Activated B cell treated with CpG ODN at 0.5 μM for 24 hours (primary cell): ENCODE data around the gene FNDC3A. TPM values are rescaled to one million over a fixed set of nuclear protein-coding genes. Genes with fewer than 3 reads are reported as not detected.

ENCODE experiments used
- ATAC-seq: fragments of 200-7000 bp; cut with Tn5 transposase; one replicate; pipeline ENCODE4 v1.10.0; 2021; ENCODE audit warnings: low read depth, mild to moderate bottlenecking, moderate library complexity
- CTCF ChIA-PET: fragments of 350-600 bp; sonication (Branson Sonifier 250); formaldehyde crosslinking; loops from one replicate; lab custom pipeline; 2021; ENCODE audit warnings: antibody characterized with exemption; lab: Charles Lee
- POLR2A ChIA-PET: fragments of 350-600 bp; sonication (Branson Sonifier 250); formaldehyde crosslinking; loops from one replicate; lab custom pipeline; 2021; ENCODE audit warnings: antibody characterized with exemption; lab: Charles Lee
- DNase-seq: peaks from one replicate; pipeline ENCODE4 v3.0.0; 2022
- H3K27ac Mint-ChIP-seq: one replicate; pipeline ENCODE4 v1.8.0; 2020; ENCODE audit warnings: mixed read lengths
- H3K27me3 Mint-ChIP-seq: one replicate; pipeline ENCODE4 v1.8.0; 2021; ENCODE audit warnings: mixed read lengths
- H3K36me3 Mint-ChIP-seq: one replicate; pipeline ENCODE4 v1.8.0; 2021; ENCODE audit warnings: low read depth, mixed read lengths
- H3K4me1 Mint-ChIP-seq: one replicate; pipeline ENCODE4 v1.8.0; 2021; ENCODE audit warnings: mixed read lengths
- H3K4me3 Mint-ChIP-seq: one replicate; pipeline ENCODE4 v1.8.0; 2020; ENCODE audit warnings: mild to moderate bottlenecking, mixed read lengths
- H3K9me3 Mint-ChIP-seq: one replicate; pipeline ENCODE4 v1.8.0; 2020; ENCODE audit warnings: mixed read lengths
- intact Hi-C: fragments of 100-400 bp; cut with micrococcal nuclease; formaldehyde crosslinking; loops from one replicate; pipeline ENCODE4 v1.15.1; 2024
- total RNA-seq: library from RNA; stranded (reverse); gene quantifications from 2 replicates; pipeline ENCODE4 v1.2.3, GENCODE V29; 2022
- TF ChIP-seq, protein P1 (sequence below): fragments of 200-600 bp; IDR thresholded peaks from one replicate; pipeline ENCODE4 v1.8.0; 2022; ENCODE audit warnings: antibody characterized with exemption, mild to moderate bottlenecking

Gene FNDC3A
- total RNA-seq, 1 donor from 2014 or later = 34.1 TPM

DNA sequence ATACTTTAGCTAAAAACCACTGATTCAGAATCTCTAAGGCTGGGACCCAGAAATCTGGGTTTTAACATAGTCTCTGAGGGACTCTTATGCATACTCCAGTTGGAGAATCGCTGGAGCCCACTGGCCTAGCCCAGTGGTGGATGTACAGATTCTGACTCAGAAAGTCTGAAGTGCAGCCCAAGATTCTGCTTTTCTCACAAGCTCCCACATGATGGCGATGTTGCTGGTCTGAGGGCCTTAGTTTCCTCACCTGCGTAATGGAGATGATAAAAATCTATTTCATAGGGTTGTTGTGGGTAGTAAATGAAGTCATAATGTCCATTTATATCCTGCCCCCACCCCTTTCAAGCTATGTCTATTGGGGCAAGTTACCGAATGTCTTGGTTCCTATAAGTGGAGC is 264.3 kb downstream of the FNDC3A start:
- POLR2A ChIA-PET = no interaction called here
- intact Hi-C loops = loop anchor here (1.0 to 5.0 kb wide), 2 partner anchors 41 to 367 kb away; no protein-coding TSS in a partner anchor
- TF ChIP-seq, protein P1, sequence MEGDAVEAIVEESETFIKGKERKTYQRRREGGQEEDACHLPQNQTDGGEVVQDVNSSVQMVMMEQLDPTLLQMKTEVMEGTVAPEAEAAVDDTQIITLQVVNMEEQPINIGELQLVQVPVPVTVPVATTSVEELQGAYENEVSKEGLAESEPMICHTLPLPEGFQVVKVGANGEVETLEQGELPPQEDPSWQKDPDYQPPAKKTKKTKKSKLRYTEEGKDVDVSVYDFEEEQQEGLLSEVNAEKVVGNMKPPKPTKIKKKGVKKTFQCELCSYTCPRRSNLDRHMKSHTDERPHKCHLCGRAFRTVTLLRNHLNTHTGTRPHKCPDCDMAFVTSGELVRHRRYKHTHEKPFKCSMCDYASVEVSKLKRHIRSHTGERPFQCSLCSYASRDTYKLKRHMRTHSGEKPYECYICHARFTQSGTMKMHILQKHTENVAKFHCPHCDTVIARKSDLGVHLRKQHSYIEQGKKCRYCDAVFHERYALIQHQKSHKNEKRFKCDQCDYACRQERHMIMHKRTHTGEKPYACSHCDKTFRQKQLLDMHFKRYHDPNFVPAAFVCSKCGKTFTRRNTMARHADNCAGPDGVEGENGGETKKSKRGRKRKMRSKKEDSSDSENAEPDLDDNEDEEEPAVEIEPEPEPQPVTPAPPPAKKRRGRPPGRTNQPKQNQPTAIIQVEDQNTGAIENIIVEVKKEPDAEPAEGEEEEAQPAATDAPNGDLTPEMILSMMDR = no peak
- peak; percentile 49 for ATAC-seq
- CTCF ChIA-PET = interaction anchor here (1.0 to 2.5 kb wide), 2 partner anchors 40 to 367 kb away, joined by 3 to 15 read pairs; no protein-coding TSS in a partner anchor
- Mint-ChIP-seq H3K27me3 (peaks cover 6% of the 10 kb centered on the region), H3K4me1 (no peaks in the 10 kb centered on the region), H3K27ac (no peak overlapping the region), H3K9me3 (no peaks in the 10 kb centered on the region), H3K4me3 (no peak overlapping the region), H3K36me3 (no peaks in the 10 kb centered on the region)
- DNase-seq = no peak

DNA sequence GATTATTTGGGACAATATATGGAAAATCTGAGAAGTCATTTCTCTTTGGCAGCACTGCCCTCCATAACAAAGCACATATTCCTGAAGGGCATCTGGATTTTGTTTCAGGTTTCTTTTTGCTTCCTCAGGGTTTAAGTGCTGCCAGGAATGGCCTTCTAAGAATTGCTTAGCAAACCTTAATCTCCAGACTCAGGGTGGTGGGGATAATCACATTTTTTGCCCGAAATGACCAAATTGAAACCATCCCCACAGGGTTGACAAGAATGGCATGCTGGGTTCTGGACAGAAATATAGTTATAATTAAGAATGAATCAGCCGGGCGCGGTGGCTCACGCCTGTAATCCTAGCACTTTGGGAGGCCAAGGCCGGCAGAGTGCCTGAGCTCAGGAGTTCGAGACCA is 265.6 kb downstream of the FNDC3A start:
- ChIA-PET POLR2A (no interaction called here), CTCF (interaction anchor here (2.5 kb wide), 1 partner anchor 38 kb away, joined by 15 read pairs; no protein-coding TSS in a partner anchor)
- DNase-seq (no peak), ATAC-seq (no peak)
- no peaks in the 10 kb centered on the region for H3K36me3 Mint-ChIP-seq
- no peaks in the 10 kb centered on the region for H3K9me3 Mint-ChIP-seq
- no peak overlapping the region for H3K4me3 Mint-ChIP-seq
- H3K4me1 Mint-ChIP-seq = no peaks in the 10 kb centered on the region
- no peak overlapping the region for H3K27ac Mint-ChIP-seq
- TF ChIP-seq, protein P1 = no peak
- intact Hi-C loops = loop anchor here (5.0 kb wide), 1 partner anchor 366 kb away; no protein-coding TSS in a partner anchor
- peaks cover 6% of the 10 kb centered on the region for H3K27me3 Mint-ChIP-seq

DNA sequence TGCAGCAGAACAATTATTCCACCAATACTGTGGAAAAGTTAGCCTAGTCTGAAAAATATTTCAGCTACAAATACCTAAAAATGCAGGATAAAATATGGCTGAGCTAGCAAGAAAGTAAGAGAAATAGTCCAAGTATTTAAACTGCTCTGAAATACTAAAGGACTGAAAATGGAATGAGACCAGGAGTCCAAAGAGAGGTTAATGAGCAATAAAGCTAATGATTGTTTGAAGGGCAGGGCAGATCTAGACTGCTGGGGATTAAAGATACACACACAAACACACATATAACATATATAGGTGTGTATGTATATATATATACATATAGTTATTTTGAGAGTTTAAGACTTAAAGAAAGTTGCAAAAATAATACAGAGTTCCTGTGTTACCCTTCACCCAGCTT is 269.4 kb downstream of the FNDC3A start:
- intact Hi-C loops = loop anchor here (5.0 kb wide), 2 partner anchors 197 to 547 kb away; partner anchors contain the start of genes CAB39L, KPNA3 and SETDB2
- TF ChIP-seq, protein P1 = no peak
- ATAC-seq (no peak), DNase-seq (no peak)
- Mint-ChIP-seq H3K27ac (no peak overlapping the region), H3K4me3 (no peak overlapping the region), H3K36me3 (peaks cover 12% of the 10 kb centered on the region), H3K9me3 (no peaks in the 10 kb centered on the region), H3K27me3 (peaks cover 6% of the 10 kb centered on the region), H3K4me1 (peaks cover 20% of the 10 kb centered on the region)
- ChIA-PET POLR2A (interaction anchor here (1.2 kb wide), 1 partner anchor 36 kb away, joined by 3 read pairs; no protein-coding TSS in a partner anchor), CTCF (interaction anchor here (1.2 kb wide), 1 partner anchor 8 kb away, joined by 3 read pairs; no protein-coding TSS in a partner anchor)

DNA sequence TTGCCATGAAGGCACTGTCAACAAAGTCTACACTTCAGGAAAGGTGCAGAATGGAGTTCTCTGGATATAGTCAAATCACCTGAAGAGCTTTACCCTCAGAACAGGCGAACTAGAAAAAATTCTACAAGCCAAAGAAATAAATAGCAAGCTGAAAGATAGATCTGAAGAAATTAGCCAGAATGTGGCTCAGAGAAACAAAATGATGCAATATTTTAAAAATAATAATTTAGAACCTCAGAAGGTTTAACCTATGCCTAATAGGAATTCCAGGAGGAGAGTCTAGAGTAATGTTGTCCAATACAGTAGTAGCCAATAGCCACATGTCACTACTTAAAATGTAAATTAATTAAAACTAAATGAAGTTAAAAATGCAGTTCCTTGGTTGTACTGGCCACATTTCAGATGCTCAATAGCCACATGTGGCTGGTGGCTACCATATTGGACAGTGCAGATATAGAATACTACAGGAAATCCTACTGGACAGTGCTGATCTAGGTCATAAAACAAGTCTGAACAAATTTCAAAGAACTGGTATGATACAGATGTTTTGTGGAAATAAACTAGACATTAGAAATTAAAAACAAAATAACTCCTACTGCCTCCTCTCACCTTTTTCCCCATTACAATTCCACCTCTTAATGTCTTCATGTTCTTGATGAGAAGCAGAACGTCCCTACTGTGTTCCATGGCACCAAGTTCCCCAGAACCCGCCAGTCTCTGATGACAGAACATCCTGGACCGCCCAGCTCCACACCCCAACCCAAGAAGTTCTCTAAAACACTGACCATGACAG is 271.3 kb downstream of the FNDC3A start:
- POLR2A ChIA-PET = interaction anchor here (0.6 to 2.0 kb wide), 7 partner anchors 11 to 1265 kb away, joined by 3 to 12 read pairs (median 4); partner anchors contain the start of genes KPNA3 and SPRYD7
- peak; percentile 22 for ATAC-seq
- DNase-seq = no peak
- intact Hi-C loops = loop anchor here (1.0 to 5.0 kb wide), 4 partner anchors 9 to 545 kb away; partner anchors contain the start of genes CAB39L, KPNA3 and SETDB2
- peak overlapping the region; percentile 99 for H3K4me3 Mint-ChIP-seq
- TF ChIP-seq, protein P1 = no peak
- no peaks in the 10 kb centered on the region for H3K9me3 Mint-ChIP-seq
- H3K27me3 Mint-ChIP-seq = peaks cover 6% of the 10 kb centered on the region
- peaks cover 22% of the 10 kb centered on the region for H3K36me3 Mint-ChIP-seq
- peaks cover 22% of the 10 kb centered on the region for H3K4me1 Mint-ChIP-seq
- CTCF ChIA-PET = interaction anchor here (0.8 to 0.9 kb wide), 2 partner anchors 15 to 32 kb away, joined by 3 read pairs; no protein-coding TSS in a partner anchor
- H3K27ac Mint-ChIP-seq = peak overlapping the region; percentile 94
